CD8-positive, alpha-beta memory T cell (primary cell): ENCODE data around the gene TNFRSF18. TPM values are rescaled to one million over a fixed set of nuclear protein-coding genes. Genes with fewer than 3 reads are reported as not detected.

Source experiments
- CTCF ChIA-PET: fragments of 350-600 bp; sonication (Branson Sonifier 250); formaldehyde crosslinking; loops from one replicate; lab custom pipeline; 2021; ENCODE audit warnings: antibody characterized with exemption; lab: Charles Lee
- POLR2A ChIA-PET: fragments of 350-600 bp; sonication (Branson Sonifier 250); formaldehyde crosslinking; loops from one replicate; lab custom pipeline; 2021; ENCODE audit warnings: antibody characterized with exemption; lab: Charles Lee
- DNase-seq, 5 donors: peaks; one replicate each; pipeline versions ENCODE4 v3.0.0 to v3.0.0-alpha.2; 2020 to 2022; ENCODE audit warnings: mixed read lengths in 1 of 5
- H3K27ac ChIP-seq: one replicate; pipeline ENCODE4 v1.7.0; 2013; ENCODE audit warnings: low read depth, mild to moderate bottlenecking, low read length, moderate library complexity
- H3K27me3 ChIP-seq: 2 replicates; pipeline ENCODE4 v1.7.0; 2013; ENCODE audit warnings: low read length, mild to moderate bottlenecking; ENCODE audit not compliant: insufficient read depth, poor library complexity, severe bottlenecking
- H3K36me3 ChIP-seq: 2 replicates; pipeline ENCODE4 v1.7.0; 2013; ENCODE audit warnings: mild to moderate bottlenecking, low read length, moderate library complexity; ENCODE audit not compliant: insufficient read depth
- H3K4me1 ChIP-seq: 2 replicates; pipeline ENCODE4 v1.7.0; 2013; ENCODE audit warnings: mild to moderate bottlenecking, low read length, moderate library complexity; ENCODE audit not compliant: insufficient read depth
- H3K4me3 ChIP-seq: 2 replicates; pipeline ENCODE4 v1.7.0; 2013; ENCODE audit warnings: mild to moderate bottlenecking, low read length
- H3K9me3 ChIP-seq: 2 replicates; pipeline ENCODE4 v1.7.0; 2013; ENCODE audit warnings: mild to moderate bottlenecking, low read length
- H3K27ac Mint-ChIP-seq, 8 donors: one replicate each; pipeline ENCODE4 v1.8.0; 2020 to 2021; ENCODE audit warnings: mixed read lengths in 8 of 8, mild to moderate bottlenecking in 6 of 8, inconsistent platforms in 3 of 8, moderate library complexity in 3 of 8
- H3K27me3 Mint-ChIP-seq, 2 donors: one replicate each; pipeline ENCODE4 v1.8.0; 2020 to 2021; ENCODE audit warnings: mixed read lengths in 2 of 2, mild to moderate bottlenecking in 1 of 2, moderate library complexity in 1 of 2
- H3K36me3 Mint-ChIP-seq, 3 donors: one replicate each; pipeline ENCODE4 v1.8.0; 2020 to 2021; ENCODE audit warnings: mixed read lengths in 3 of 3, inconsistent platforms in 1 of 3, mild to moderate bottlenecking in 1 of 3
- H3K4me1 Mint-ChIP-seq, 3 donors: one replicate each; pipeline ENCODE4 v1.8.0; 2020 to 2021; ENCODE audit warnings: mixed read lengths in 3 of 3, inconsistent platforms in 1 of 3, mild to moderate bottlenecking in 1 of 3
- H3K4me3 Mint-ChIP-seq, 7 donors: one replicate each; pipeline ENCODE4 v1.8.0; 2020 to 2021; ENCODE audit warnings: mixed read lengths in 7 of 7, mild to moderate bottlenecking in 6 of 7, moderate library complexity in 4 of 7, inconsistent platforms in 2 of 7
- H3K9me3 Mint-ChIP-seq, 5 donors: one replicate each; pipeline ENCODE4 v1.8.0; 2020 to 2022; ENCODE audit warnings: mixed read lengths in 5 of 5, mild to moderate bottlenecking in 3 of 5, moderate library complexity in 2 of 5, inconsistent platforms in 1 of 5
- polyA plus RNA-seq: library from polyadenylated mRNA; unstranded; fragments of 300-500 nt; fragmentation: Illumina TruSeq; gene quantifications from one replicate; pipeline ENCODE4 v1.2.3, GENCODE V29; 2021
- total RNA-seq, 2 experiments: library from RNA; stranded (reverse); gene quantifications; one replicate each; pipeline ENCODE4 v1.2.3, GENCODE V29; 2021

TNFRSF18 gene
- total and polyA plus RNA-seq, 3 experiments from 2014 or later = 2.0 to 97.1 (median 91.0) TPM

DNA sequence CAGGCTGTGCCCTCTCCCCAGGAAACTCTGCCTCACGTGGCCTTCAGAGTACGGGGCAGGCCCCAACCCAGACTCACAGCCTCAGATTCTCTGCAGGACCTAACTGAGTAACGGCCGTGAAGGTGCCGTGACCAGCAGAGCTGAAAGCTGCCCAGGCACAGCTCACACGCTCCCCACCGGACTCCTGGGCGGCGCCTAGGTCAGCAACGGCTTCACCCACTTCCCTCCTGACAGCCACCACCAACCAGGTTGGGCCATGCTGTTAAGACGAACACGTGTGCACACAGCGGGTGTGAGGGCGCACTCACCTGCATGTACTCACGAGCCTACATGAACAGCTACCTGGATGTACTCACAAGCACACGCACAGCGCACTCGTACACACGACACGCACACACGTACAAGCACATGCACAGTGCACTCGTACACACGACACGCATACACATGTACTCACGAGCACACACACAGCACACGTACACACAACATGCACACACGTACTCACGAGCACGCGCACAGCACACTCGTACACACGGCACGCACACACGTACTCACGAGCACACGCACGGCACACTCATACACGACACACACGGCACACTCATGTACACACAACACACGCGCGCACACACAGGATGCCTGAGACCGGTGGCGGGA, 16.3 kb upstream of the TNFRSF18 start:
- Mint-ChIP-seq H3K36me3 (peaks cover 0 to 81% (median 16%) of the 10 kb centered on the region in 3 donors), H3K27me3 (no peaks in the 10 kb centered on the region), H3K4me1 (peaks cover 3 to 11% (median 9%) of the 10 kb centered on the region in 3 donors), H3K4me3 (peak overlapping the region in 1 of 7 donors; percentile 33), H3K9me3 (no peaks in the 10 kb centered on the region), H3K27ac (peak overlapping the region in 4 of 8 donors; percentile 8 to 84 (median 35))
- ChIA-PET POLR2A (no interaction called here), CTCF (no interaction called here)
- peaks cover 41% of the 10 kb centered on the region for H3K36me3 ChIP-seq
- H3K4me3 ChIP-seq = no peak overlapping the region
- H3K27ac ChIP-seq = no peak overlapping the region
- H3K27me3 ChIP-seq = no peaks in the 10 kb centered on the region
- H3K4me1 ChIP-seq = no peaks in the 10 kb centered on the region
- H3K9me3 ChIP-seq = no peaks in the 10 kb centered on the region
- no peak for DNase-seq

DNA sequence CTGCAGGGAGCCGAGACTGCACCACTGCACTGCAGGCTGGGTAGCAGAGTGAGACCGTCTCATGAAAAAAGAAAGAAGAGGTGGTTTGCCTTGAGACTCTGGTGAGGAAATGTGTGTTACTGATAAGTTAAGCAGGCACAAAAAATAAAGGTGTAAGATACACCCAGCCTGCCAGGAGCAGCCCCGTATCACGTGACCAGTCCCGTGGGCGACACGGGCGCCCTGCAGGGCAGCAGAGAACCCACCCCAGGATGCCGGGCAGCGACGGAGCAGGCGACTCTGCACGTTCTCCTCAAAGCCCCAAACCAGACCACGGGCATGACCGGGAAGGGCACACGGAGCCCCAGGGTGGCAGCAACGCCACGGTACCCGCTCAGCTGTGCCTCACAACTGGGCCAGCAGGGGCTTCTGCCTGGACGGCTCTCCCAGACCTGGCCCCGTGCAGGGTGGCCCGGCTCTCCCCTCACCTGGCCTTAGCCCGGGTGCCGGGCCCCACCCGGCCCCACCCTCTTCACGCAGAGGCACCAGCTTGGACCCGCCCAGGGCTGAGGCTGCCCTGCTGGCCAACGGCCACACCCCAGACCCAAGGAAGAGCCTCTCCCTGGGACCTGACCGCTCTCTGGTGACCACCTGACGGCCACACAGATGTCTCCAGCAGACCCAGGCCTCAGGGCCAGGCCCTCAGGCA, 15.6 kb upstream of the TNFRSF18 start:
- peaks cover 0 to 82% (median 16%) of the 10 kb centered on the region in 3 donors for H3K36me3 Mint-ChIP-seq
- Histone ChIP-seq H3K4me1 (no peaks in the 10 kb centered on the region), H3K4me3 (no peak overlapping the region), H3K36me3 (peaks cover 41% of the 10 kb centered on the region), H3K27ac (no peak overlapping the region), H3K27me3 (no peaks in the 10 kb centered on the region), H3K9me3 (no peaks in the 10 kb centered on the region)
- H3K4me3 Mint-ChIP-seq = peak overlapping the region in 2 of 7 donors; percentile 30 to 61
- peaks cover 3 to 11% (median 9%) of the 10 kb centered on the region in 3 donors for H3K4me1 Mint-ChIP-seq
- no peak for DNase-seq
- peak overlapping the region in 3 of 8 donors; percentile 33 to 73 (median 54) for H3K27ac Mint-ChIP-seq
- no peaks in the 10 kb centered on the region for H3K9me3 Mint-ChIP-seq
- POLR2A ChIA-PET = no interaction called here
- H3K27me3 Mint-ChIP-seq = no peaks in the 10 kb centered on the region
- CTCF ChIA-PET = no interaction called here

DNA sequence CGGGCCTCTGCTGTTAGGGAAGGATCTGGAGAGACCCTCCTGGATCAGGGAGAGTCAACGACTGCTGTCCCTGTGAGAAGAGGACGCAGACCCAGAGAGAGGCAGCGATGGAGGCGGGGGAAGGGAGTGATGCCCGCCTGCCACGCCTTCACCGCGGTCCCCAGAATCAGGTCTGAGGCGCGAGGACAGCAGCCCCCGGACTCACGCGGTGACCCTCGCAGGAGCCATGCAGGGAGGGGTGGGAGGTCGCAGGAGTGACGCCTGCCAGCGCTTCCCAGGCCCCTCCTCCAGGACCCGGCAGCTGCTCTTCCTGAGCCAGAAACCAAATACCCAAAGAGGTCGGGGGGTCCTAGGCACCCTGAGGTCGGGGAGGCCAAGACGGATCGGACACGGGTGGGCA, 13.8 kb upstream of the TNFRSF18 start:
- DNase-seq = no peak
- Histone ChIP-seq H3K4me3 (no peak overlapping the region), H3K4me1 (peaks cover 3% of the 10 kb centered on the region), H3K36me3 (peaks cover 41% of the 10 kb centered on the region), H3K27ac (no peak overlapping the region), H3K27me3 (no peaks in the 10 kb centered on the region), H3K9me3 (no peaks in the 10 kb centered on the region)
- ChIA-PET CTCF (no interaction called here), POLR2A (no interaction called here)
- Mint-ChIP-seq H3K27ac (no peak overlapping the region), H3K9me3 (no peaks in the 10 kb centered on the region), H3K4me1 (peaks cover 3 to 14% (median 13%) of the 10 kb centered on the region in 3 donors), H3K27me3 (no peaks in the 10 kb centered on the region), H3K36me3 (peaks cover 0 to 72% (median 11%) of the 10 kb centered on the region in 3 donors), H3K4me3 (peak overlapping the region in 1 of 7 donors; percentile 42)

DNA sequence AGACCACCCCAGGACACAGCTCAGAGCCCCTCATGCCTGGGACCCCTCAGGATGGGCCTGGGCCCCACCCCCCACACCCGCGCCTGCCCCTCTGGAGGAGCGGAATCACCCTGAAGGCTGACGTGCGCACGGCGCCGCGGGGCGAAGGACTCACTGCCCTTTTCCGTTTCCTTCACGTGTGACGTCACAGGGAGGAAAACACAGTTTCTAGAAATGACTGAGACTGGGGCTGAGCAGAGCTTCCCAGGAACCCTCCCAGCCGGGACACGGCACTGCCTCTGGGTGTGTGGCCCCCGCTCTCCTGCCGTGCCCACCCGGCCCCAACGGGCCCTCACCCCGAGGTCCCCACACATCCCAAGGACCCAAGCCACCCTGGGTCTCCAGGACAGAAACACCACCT, 12.9 kb upstream of the TNFRSF18 start:
- H3K36me3 ChIP-seq = peaks cover 33% of the 10 kb centered on the region
- H3K4me1 ChIP-seq = peaks cover 11% of the 10 kb centered on the region
- DNase-seq = peak in 1 of 5 donors; percentile 25
- no peak overlapping the region for H3K4me3 Mint-ChIP-seq
- no peak overlapping the region for H3K27ac ChIP-seq
- ChIA-PET CTCF (no interaction called here), POLR2A (no interaction called here)
- no peaks in the 10 kb centered on the region for H3K9me3 Mint-ChIP-seq
- no peaks in the 10 kb centered on the region for H3K9me3 ChIP-seq
- H3K27ac Mint-ChIP-seq = peak overlapping the region in 1 of 8 donors; percentile 12
- H3K27me3 Mint-ChIP-seq = no peaks in the 10 kb centered on the region
- H3K4me3 ChIP-seq = no peak overlapping the region
- peaks cover 0 to 65% (median 10%) of the 10 kb centered on the region in 3 donors for H3K36me3 Mint-ChIP-seq
- peaks cover 8 to 23% (median 20%) of the 10 kb centered on the region in 3 donors for H3K4me1 Mint-ChIP-seq
- no peaks in the 10 kb centered on the region for H3K27me3 ChIP-seq

DNA sequence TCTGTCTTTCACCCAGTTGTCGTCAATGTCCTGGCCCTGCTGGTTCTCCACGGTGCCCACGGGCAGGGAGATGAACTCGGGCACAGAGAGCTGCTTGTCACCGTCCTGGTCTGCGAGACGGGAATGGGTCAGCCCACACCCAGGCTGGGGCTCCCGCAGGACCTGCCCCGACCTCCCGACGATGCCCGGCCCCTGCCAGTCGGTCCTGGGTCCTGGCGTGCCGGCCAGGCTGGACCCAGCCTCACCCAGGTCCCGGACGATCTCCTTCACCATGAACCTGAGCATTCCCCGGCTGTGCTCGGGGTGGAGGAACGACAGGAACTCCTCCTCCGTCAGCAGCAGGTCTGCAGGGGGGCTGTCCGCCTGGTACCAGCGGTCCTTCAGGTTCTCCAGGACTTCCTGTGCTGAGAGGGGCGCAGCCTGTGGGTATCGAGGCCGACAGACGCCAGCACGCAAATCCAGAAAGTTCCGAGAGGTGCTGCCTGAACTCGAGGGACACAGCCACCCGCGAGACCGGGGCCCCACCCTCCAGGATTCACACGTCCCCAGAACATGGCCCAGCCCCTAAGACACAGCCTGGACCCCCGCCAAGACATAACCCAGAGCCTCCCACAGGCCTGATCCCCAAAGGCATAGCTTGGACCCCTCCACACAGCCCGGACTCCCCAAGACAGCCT, 12.3 kb upstream of the TNFRSF18 start:
- H3K36me3 ChIP-seq = peaks cover 33% of the 10 kb centered on the region
- ChIA-PET CTCF (no interaction called here), POLR2A (no interaction called here)
- no peaks in the 10 kb centered on the region for H3K9me3 ChIP-seq
- H3K4me1 ChIP-seq = peaks cover 18% of the 10 kb centered on the region
- DNase-seq = no peak
- Mint-ChIP-seq H3K27ac (peak overlapping the region in 2 of 8 donors; percentile 33 to 45), H3K36me3 (peaks cover 0 to 58% (median 10%) of the 10 kb centered on the region in 3 donors), H3K27me3 (no peaks in the 10 kb centered on the region), H3K9me3 (no peaks in the 10 kb centered on the region), H3K4me1 (peaks cover 10 to 28% (median 20%) of the 10 kb centered on the region in 3 donors), H3K4me3 (no peak overlapping the region)
- H3K4me3 ChIP-seq = no peak overlapping the region
- no peak overlapping the region for H3K27ac ChIP-seq
- no peaks in the 10 kb centered on the region for H3K27me3 ChIP-seq

DNA sequence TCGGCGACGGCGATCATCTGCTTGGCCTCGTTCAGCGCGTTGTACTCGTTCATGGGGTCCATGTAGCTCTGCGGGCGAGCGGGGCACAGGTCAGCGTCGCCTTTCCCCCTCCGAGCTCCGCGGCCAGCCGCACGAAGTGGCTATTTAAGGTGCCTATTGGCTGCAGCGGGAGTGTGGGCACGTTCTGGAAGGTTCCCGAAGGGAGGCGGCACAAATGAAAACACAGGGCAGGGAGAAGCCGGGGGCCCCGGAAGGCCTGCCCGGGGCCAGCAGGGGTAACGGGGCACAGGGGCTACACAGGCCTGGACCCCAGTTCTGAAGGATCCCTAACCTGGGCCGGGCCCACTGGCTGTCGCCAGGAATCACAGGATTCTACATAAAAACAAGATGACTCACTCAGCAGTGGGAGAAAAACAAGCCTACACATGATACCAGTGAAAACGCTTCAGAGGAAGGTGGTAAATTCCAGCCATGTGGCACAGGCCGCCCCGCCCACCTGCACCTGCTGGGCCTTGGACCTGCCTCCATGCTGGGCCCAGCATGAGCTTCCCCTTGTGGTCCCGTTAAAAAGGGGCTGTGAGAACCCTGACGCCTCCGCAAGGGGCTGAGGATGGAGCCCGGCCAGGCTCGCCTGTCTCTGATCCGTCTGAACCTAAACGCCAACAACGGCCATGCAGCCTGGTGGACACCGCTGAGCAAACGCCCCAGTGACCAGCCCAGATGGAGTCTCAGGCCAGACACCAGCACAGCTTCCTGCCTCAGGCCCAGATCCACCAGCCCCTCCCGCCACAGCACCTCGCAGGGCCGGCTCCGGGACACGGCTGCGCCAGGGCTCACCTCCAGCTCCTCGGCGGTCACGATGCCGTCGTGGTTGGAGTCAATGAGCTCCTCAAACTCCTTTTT, 11.5 kb upstream of the TNFRSF18 start:
- Mint-ChIP-seq H3K27ac (peak overlapping the region in 2 of 8 donors; percentile 86 to 88), H3K4me3 (no peak overlapping the region), H3K4me1 (peaks cover 12 to 31% (median 17%) of the 10 kb centered on the region in 3 donors), H3K36me3 (peaks cover 0 to 52% (median 9%) of the 10 kb centered on the region in 3 donors), H3K9me3 (no peaks in the 10 kb centered on the region), H3K27me3 (no peaks in the 10 kb centered on the region)
- ChIA-PET CTCF (no interaction called here), POLR2A (interaction anchor here (2.5 kb wide), 1 partner anchor 10 kb away, joined by 7 read pairs; no protein-coding TSS in a partner anchor)
- DNase-seq = no peak
- no peak overlapping the region for H3K4me3 ChIP-seq
- H3K4me1 ChIP-seq = peaks cover 25% of the 10 kb centered on the region
- no peak overlapping the region for H3K27ac ChIP-seq
- no peaks in the 10 kb centered on the region for H3K27me3 ChIP-seq
- peaks cover 27% of the 10 kb centered on the region for H3K36me3 ChIP-seq
- no peaks in the 10 kb centered on the region for H3K9me3 ChIP-seq

DNA sequence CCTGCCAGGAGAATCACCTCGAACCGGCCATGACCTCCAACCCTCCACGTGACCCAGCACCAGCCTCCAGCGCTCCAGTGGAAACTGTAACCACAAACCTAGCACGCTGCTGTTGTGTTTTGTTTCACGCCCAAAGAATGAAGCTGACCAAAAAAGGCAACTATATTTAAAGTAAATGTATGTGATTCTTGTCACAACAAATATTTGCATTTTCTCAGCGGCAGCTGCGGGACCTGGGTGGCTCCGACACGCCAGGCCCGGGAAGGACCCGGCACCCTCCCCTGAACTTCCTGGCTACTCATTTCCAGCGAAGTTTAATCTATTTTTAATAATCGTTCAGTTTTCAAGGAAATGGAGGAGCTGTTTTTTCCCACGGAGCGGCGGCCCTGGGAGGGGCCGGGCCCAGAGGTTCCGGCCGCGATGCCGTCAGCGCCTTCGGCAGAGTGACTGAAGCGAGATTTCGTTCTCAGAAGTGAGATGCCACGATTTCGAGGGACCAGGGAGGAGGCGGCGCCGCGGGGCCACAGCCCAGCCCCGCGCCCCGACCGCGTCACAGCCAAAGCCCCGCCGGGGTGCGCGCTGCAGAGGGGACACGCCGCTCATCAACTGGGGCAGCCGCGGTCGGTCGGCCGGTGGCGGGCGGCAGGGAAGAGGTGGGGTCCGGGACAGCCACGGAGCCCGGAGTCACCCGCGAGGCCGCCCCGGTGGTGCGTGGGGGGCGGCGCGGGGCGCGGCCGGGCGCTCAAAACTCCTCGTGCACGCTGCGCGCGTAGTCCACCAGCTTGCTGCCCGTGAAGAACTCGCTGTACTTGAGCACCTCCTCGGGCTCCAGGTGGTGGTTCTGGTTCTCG, 10.6 kb upstream of the TNFRSF18 start:
- POLR2A ChIA-PET = interaction anchor here (2.5 kb wide), 1 partner anchor 9 kb away, joined by 7 read pairs; no protein-coding TSS in a partner anchor
- Histone ChIP-seq H3K9me3 (no peaks in the 10 kb centered on the region), H3K4me3 (no peak overlapping the region), H3K4me1 (peaks cover 28% of the 10 kb centered on the region), H3K27ac (no peak overlapping the region), H3K36me3 (peaks cover 18% of the 10 kb centered on the region), H3K27me3 (no peaks in the 10 kb centered on the region)
- CTCF ChIA-PET = interaction anchor here (0.8 kb wide), 1 partner anchor 9 kb away, joined by 3 read pairs; no protein-coding TSS in a partner anchor
- peak overlapping the region in 2 of 7 donors; percentile 29 to 49 for H3K4me3 Mint-ChIP-seq
- H3K27me3 Mint-ChIP-seq = no peaks in the 10 kb centered on the region
- no peak for DNase-seq
- H3K4me1 Mint-ChIP-seq = peaks cover 12 to 31% (median 14%) of the 10 kb centered on the region in 3 donors
- H3K9me3 Mint-ChIP-seq = no peaks in the 10 kb centered on the region
- H3K27ac Mint-ChIP-seq = peak overlapping the region; percentile 78 to 92 (median 88)
- H3K36me3 Mint-ChIP-seq = peaks cover 0 to 45% (median 6%) of the 10 kb centered on the region in 3 donors
